ENCODE measurements around the gene ARHGAP18.

The ARHGAP18 gene

GRCh38 chr6:129717277-129717676, 7.3 kb upstream of the ARHGAP18 start:
- DNase-seq (ENCODE audit: low read depth), result no peak

DNA sequence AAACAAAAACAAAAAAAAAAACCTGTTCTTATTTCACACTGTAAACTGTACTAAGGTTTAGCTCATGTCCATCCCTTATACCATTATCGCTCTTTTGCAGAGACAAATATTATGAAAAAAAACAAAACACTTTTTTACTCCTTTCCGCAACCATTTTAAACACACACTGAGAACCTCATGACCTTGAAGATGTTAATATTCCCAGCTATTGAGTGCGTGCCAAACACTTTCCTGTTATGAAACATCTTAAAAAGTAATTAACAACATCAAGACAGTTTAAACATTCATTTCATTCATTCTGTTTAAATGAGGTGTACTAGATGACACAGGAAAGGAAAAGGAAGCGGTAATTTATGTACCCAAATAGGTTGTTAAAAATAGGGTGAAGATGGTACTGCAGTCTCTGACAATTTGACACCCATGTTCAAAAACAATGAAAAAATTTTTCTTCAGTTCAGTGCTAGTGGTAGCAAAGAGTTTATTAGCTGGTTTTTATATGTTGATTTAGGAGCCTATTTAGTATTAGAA, 3.9 kb upstream of the ARHGAP18 start:
- DNase-seq (ENCODE audit: low read depth), result no peak

- no peak for DNase-seq (ENCODE audit: low read depth)
Observed at GRCh38 chr6:129711271-129711631, 1.3 kb upstream of the ARHGAP18 start.

DNA sequence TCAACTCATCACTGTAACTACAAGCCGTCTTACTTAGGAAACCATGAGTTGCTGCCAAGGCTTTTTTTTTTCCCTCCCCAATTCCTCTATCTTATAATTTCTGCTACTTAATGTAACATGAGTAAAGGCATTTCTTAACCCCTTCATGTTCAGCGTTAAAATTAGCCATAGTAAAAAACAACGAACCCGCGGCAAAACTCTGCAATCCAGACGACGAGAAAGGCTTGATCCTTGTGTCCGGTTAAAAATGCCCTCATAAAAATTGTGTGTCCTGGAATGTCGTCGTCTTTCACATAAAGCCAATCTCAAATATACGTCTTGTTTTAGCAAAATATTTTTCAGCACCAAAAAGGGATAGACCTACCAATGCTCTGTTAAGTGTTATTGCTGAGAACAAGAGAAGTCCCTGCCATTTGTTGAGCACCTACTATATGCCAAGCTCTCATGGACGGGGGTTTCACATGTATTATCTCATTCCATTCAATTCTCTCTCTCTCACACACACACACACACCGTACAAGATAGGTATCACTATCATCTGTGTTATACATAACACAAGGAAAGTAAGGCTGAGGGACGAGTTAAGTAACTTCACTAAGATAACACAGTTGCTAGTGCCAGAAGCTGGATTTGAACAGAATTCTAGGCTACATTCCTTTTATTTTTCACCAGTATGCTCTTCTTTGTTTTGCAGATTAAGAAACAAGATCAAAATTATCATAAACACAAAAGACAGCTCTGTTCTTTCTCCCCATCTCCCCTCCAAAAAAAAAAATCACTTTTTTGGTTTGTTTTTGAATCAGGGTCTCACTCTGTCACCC, 683 bp upstream of the ARHGAP18 start:
- DNase-seq (ENCODE audit: low read depth), result no peak

DNA sequence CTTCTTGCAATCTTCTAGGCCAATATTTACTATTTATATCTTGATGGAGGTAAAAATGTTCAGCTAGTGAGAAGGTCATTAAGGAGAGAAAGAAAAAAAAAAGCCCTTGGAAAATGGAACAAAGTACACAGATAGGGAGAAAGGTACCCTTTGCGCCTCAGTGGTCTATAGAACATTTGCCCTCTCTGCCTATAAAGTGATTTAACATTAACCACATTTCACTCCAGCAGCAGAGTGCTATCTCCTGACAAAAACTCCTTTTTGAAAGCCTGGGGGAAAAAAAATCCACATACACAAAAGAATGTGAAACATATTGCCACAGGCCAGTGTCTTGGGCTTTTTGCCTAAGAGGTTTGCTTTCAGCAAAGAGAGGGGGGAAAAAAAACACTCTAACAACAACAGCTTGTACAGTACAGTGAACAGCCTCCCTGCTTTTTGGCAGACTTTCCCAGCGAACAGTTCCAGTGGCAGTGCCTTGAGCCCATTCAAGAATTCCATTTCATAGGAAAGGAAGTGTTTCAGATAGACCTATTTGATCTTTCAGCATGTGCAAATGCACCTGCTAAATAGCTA, 695 bp downstream of the ARHGAP18 start:
- DNase-seq (ENCODE audit: low read depth), result no peak

DNA sequence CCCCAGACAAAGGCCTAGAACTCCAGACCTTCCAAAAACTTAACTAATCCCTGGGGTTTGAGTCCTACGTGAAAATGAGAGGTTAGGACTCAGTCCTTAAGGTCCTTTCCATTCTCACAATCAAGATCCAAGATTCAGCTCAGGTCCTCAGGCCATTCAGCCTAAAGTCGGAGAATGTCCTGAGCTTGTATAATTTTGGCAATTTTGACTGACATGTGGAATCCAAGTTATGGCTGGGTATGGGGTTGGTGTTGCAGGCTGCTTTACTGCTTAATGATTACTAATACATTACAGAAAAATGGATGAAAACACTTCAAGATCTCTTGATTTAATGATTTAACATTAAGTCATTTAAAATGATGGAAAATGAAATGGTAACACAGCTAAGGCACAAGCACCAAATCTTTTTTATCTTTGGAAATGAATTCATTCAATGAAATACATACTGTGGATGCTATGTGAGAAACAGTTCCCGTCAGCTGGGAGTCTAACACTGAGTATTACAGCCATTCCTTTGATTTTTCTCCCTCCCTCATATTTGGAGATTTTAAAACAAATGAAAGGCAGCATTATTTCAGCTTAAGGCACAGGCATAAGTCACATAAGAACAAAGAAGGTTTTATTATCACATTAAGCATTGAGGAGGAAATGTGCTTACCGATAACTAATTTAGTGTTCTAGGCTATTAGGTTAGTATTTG, 1.3 kb downstream of the ARHGAP18 start:
- DNase-seq (ENCODE audit: low read depth), result no peak

GRCh38 chr6:129707882-129708495, 2.0 kb downstream of the ARHGAP18 start:
- no peak for DNase-seq (ENCODE audit: low read depth)

- no peak for DNase-seq (ENCODE audit: low read depth)
Observed at GRCh38 chr6:129707028-129707427, 2.9 kb downstream of the ARHGAP18 start.

GRCh38 chr6:129705212-129705611, 4.8 kb downstream of the ARHGAP18 start:
- DNase-seq (ENCODE audit: low read depth), result no peak

- no peak for DNase-seq (ENCODE audit: low read depth)
Observed at GRCh38 chr6:129704708-129705107, 5.3 kb downstream of the ARHGAP18 start.

- no peak for DNase-seq (ENCODE audit: low read depth)
Observed at GRCh38 chr6:129701721-129702455, 8.1 kb downstream of the ARHGAP18 start.

GRCh38 chr6:129700666-129701065, 9.3 kb downstream of the ARHGAP18 start:
- DNase-seq (ENCODE audit: low read depth), result no peak

DNA sequence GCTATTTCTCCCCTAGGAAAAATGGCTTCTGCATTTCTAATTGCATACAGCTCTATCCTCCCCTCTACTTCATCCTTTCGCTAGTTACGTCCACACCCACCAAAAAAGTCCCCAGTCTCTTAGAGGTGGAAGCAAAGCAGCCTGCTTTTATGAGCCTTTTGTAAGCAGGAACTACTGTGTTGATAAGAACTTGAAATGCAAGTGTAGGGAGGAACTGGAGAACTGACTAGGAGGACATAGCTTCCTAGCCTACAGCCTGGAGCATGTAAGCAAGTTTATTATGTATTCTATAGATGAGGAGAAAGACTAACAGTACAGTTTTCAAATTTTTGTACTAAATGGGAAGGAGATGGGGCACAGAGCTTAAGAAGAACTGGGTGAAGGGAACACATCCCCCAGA, 10.3 kb downstream of the ARHGAP18 start:
- no peak for DNase-seq (ENCODE audit: low read depth)

DNA sequence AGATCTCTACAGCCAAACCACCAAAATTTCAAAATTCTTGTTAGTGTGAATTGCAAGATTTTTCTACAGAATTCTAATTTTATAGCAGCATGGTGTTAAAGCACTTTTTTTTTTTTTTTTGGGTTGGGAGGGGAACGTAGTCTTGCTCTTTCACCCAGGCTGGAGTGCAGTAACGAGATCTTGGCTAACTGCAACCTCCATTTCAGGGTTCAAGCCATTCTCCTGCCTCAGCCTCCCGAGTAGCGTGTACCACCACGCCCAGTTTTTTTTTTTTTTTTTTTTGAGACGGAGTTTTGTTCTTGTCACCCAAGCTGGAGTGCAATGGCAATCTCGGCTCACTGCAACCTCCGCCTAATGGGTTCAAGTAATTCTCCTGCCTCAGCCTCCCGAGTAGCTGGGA, 11.5 kb downstream of the ARHGAP18 start:
- DNase-seq (ENCODE audit: low read depth), result no peak

- DNase-seq (ENCODE audit: low read depth), result no peak
Observed at GRCh38 chr6:129697788-129698187, 12.2 kb downstream of the ARHGAP18 start.

DNA sequence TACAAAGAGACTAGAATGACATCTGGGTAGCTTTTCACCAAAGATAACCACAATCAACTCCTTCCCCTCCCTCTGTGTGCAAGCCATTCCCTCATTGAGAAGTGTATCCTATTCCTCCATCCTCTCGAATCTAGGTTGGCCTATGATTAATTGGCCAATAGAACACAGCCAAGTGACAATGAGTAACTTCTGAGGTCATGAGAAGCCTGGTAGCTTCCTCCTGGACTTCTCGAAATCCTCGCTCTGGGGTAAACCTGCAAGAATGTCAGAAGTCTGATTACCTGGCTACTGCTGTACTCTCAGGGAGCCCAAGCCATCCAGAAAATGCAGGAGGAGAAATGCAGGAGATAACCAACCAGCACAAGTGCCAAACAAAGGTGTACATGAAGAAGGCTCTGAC, 13.1 kb downstream of the ARHGAP18 start:
- no peak for DNase-seq (ENCODE audit: low read depth)

- no peak for DNase-seq (ENCODE audit: low read depth)
Observed at GRCh38 chr6:129696028-129696418, 14.0 kb downstream of the ARHGAP18 start.

GRCh38 chr6:129695373-129696027, 14.5 kb downstream of the ARHGAP18 start:
- DNase-seq (ENCODE audit: low read depth), result no peak

DNA sequence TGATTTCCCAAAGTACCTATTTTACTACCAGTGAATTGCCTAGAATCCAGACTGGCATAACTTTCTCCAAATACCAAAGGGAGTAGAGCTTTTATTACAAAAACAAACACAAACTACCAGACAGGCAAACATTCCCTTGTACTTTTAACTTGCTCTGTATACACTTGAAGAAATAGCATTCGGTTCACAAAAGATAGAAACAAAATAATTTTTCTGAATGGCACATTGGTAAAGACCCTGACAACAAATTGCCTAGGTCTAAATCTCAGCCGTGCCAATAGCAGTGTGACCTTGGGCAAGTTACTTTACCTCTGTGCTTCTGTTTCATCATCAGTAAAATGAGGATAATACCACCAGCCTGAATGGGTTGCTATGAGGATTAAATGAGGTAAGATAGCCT, 15.9 kb downstream of the ARHGAP18 start:
- no peak for DNase-seq (ENCODE audit: low read depth)

DNA sequence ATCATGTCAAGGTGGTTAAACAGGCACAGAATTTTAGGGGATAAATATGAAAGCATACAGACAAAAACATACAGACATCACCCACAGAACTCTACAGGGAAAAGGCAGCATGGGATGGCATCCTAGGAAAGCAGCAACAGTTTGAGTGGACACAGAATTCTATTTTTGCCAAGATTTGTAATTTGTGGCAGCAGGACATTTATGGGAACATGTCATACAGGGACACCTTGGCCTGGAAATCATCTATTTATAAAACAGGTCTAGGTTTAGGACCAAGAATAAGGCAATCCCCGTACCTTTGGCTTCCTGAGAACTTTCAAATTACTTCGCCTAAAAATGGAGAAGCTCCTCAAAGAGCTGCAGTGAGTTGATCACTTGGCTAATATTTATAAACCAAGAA, 17.5 kb downstream of the ARHGAP18 start:
- no peak for DNase-seq (ENCODE audit: low read depth)

DNA sequence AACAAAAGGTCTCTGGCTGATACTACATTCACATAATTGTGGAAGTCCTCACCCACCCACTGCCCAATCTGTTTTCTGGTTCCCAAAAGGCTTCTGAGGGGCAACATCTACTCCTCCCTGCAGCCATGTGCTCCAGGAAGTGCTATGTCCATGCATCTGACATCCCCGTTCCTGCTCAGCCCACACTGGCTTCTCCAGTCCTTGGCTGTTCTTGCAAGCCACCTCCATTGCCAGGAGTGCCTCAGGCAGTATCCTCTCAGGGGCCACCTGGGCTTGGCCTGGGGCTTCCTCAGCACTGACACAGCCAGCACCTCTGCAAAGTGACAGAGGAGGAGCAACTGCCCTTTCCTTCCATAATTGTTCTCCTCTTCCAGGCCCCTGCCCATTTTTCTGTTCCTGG, 18.3 kb downstream of the ARHGAP18 start:
- no peak for DNase-seq (ENCODE audit: low read depth)
